Activated CD4-positive, CD25-positive, alpha-beta regulatory T cell treated with anti-CD3 and anti-CD28 coated beads, Interleukin-2, amount 50 U/mL, for 16 hours (primary cell): ENCODE measurements around the gene NELFCD.

Experiments
- DNase-seq: peaks from one replicate; pipeline ENCODE4 v3.0.0-alpha.2; 2020; ENCODE audit warnings: low read depth, low spot score

Gene NELFCD

DNA sequence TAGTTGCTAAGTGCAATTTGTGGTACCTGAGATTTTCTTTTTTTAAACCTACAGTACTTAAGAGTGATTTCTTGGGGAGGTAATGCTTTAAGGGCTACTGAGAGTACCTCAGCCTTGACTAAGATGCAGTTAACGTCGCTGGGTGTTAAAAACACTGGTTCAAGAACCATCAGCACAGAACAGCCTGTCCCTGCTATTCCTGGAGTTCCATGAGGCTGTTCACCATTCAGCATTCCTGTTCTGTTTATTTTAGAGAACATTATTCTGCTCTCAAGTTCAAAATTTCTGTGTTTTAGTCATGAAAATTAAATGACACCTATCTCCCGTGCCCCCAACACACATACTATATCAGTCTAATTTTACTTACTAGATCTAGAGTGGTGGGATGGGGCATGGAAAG, 63.2 kb downstream of the NELFCD start:
- no peak for DNase-seq
